Pancreas (tissue), 10 donors: ENCODE measurements around the gene RNF31. TPM values are rescaled to one million over a fixed set of nuclear protein-coding genes. Genes with fewer than 3 reads are reported as not detected.

ENCODE experiments used
- ATAC-seq, 4 donors: fragments of 200-7000 bp; cut with Tn5 transposase; one replicate each; pipeline versions ENCODE4 v1.8.0 to v1.9.1; 2020; ENCODE audit warnings: mild to moderate bottlenecking in 4 of 4, moderate library complexity in 4 of 4
- DNase-seq, 6 donors: peaks; one replicate each; pipeline ENCODE4 v3.0.0-alpha.2; 2020
- FAIRE-seq: peaks from 2 replicates; lab custom pipeline; 2012; peaks lifted over from hg19 to GRCh38; lab: Jason Lieb, UNC
- H3K27ac ChIP-seq, 4 donors: fragments of 200-600 bp; sonication (generic); 1 replicate in 3 of 4; 2 replicates in 1 of 4; pipeline versions ENCODE4 v1.5.0 to v1.8.0; 2020
- H3K27me3 ChIP-seq, 4 donors: fragments of 200-600 bp; one replicate each; pipeline ENCODE4 v1.8.0; 2021
- H3K36me3 ChIP-seq, 3 donors: fragments of 200-600 bp; sonication (generic) in 1 of 3; one replicate each; pipeline versions ENCODE4 v1.5.0 to v1.8.0; 2020 to 2021
- H3K4me1 ChIP-seq, 3 donors: fragments of 200-600 bp; one replicate each; pipeline ENCODE4 v1.8.0; 2021
- H3K4me3 ChIP-seq, 4 donors: fragments of 200-600 bp; sonication (generic) in 2 of 4; one replicate each; pipeline versions ENCODE4 v1.5.0 to v1.8.0; 2020 to 2021
- H3K9me3 ChIP-seq, 4 donors: fragments of 200-600 bp; one replicate each; pipeline ENCODE4 v1.8.0; 2021
- CTCF ChIP-seq, 4 donors: fragments of 200-600 bp; sonication (generic) in 3 of 4; IDR thresholded peaks; one replicate each; pipeline versions ENCODE4 v1.5.0 to v1.8.0; 2021; ENCODE audit warnings: antibody characterized with exemption in 4 of 4
- WGBS, 2 donors: extraction: QIAGEN DNeasy Blood & Tissue Kit; methylation state at CpG; one replicate each; pipeline ENCODE4 v1.1.7; 2013; 5-methylcytosine and 5-hydroxymethylcytosine counted together
- intact Hi-C, 3 donors: fragments of 100-400 bp; cut with DNase I; formaldehyde crosslinking; loops; one replicate each; pipeline versions ENCODE4 v1.11.1 to v1.14.2; 2022
- polyA plus RNA-seq, 2 donors: library from polyadenylated mRNA; stranded (reverse); fragments of 200-250 nt; gene quantifications; one replicate each; pipeline ENCODE4 v1.2.3, GENCODE V29; 2013
- total RNA-seq, 6 donors: library from RNA; stranded (reverse); fragmentation: NEBNext Ultra II Directional in 4 of 6; extraction: Animal tissue kit (Norgen Biotek cat#: 25700) in 4 of 6; gene quantifications; one replicate each; pipeline versions ENCODE4 v1.2.1 to v1.2.4, GENCODE V29; 2021 to 2023
- donor health status: healthy with polysubstance abuse.
- donor health status: DM: no; HTN: no; CAD: no; lungs with moderate emphysema.
- donor health status: DM: no; HTN: no; CAD: no.
- donor health status: control.
- donor health status: control.
- donor health status: Bipolar disorder and iron deficiency.
- donor health status: DM: yes; HTN: yes; CAD: no.
- donor health status: DM: no; HTN: no; CAD: no.
- donor health status: DM: no; HTN: no; CAD: no.
- donor health status: DM: yes; HTN: yes; CAD: no.

RNF31 gene
- total and polyA plus RNA-seq, 8 donors, result 25.8 to 169 (median 40.4) TPM

- DNase-seq, result peak; percentile 98 to 100 (median 100)
- H3K27ac ChIP-seq, result peak within 1 kb of the TSS; percentile 46 to 86 (median 82)
- peak within 1 kb of the TSS; percentile 63 to 70 (median 64) for H3K4me3 ChIP-seq
- no peak for FAIRE-seq
- peaks cover 0 to 20% (median 7%) of the 10 kb centered on the region in 3 donors for H3K36me3 ChIP-seq
- intact Hi-C loops, result no loop called here
- H3K4me1 ChIP-seq, result peaks cover 15 to 38% (median 25%) of the 10 kb centered on the region in 3 donors
- H3K27me3 ChIP-seq, result no peaks in the 10 kb centered on the region
- TF ChIP-seq CTCF (IDR thresholded peaks at IDR 0.05), result peak; percentile 29 to 59 (median 38)
- ATAC-seq, result peak; percentile 90 to 94 (median 91)
- 0% methylated on average over 64 to 65 of the region's 65 CpGs for WGBS, 2 donors
- H3K9me3 ChIP-seq, result no peaks in the 10 kb centered on the region
Observed at GRCh38 chr14:24141097-24141880, 6.0 kb upstream of the RNF31 start, which contains the start of gene EMC9. EMC9 (minus strand) TSS chr14:24141591; CDS start chr14:24141304, 287 bp downstream.

- no peaks in the 10 kb centered on the region for H3K9me3 ChIP-seq
- no peak for ATAC-seq
- WGBS, 2 donors, result 90 to 91% methylated on average over 2 of the region's 2 CpGs
Observed at GRCh38 chr14:24143511-24143910, 3.8 kb upstream of the RNF31 start.

GRCh38 chr14:24144451-24144850, 2.8 kb upstream of the RNF31 start:
- FAIRE-seq, result no peak
- intact Hi-C loops, result no loop called here

More at GRCh38 chr14:24143511-24143910, 3.8 kb upstream of the RNF31 start:
- no peak for TF ChIP-seq CTCF (IDR thresholded peaks at IDR 0.05)
- Histone ChIP-seq H3K4me3 (no peak overlapping the region), H3K27ac (no peak overlapping the region), H3K36me3 (peaks cover 0 to 8% (median under 1%) of the 10 kb centered on the region in 3 donors), H3K27me3 (no peaks in the 10 kb centered on the region), H3K4me1 (peaks cover 8 to 35% (median 31%) of the 10 kb centered on the region in 3 donors)
- DNase-seq, result no peak
- FAIRE-seq, result no peak
- intact Hi-C loops, result no loop called here

GRCh38 chr14:24145219-24145618, 2.1 kb upstream of the RNF31 start:
- no peak for ATAC-seq
- FAIRE-seq, result no peak
- Histone ChIP-seq H3K27ac (peak overlapping the region in 3 of 4 donors; percentile 81 to 89 (median 87)), H3K27me3 (no peaks in the 10 kb centered on the region), H3K4me3 (peak overlapping the region in 1 of 4 donors; percentile 83), H3K9me3 (no peaks in the 10 kb centered on the region), H3K4me1 (peaks cover 8 to 28% (median 16%) of the 10 kb centered on the region in 3 donors), H3K36me3 (peaks cover 0 to 12% (median 12%) of the 10 kb centered on the region in 3 donors)
- TF ChIP-seq CTCF (IDR thresholded peaks at IDR 0.05), result no peak
- intact Hi-C loops, result no loop called here
- WGBS, 2 donors, result 92 to 100% methylated on average over 2 of the region's 2 CpGs
- DNase-seq, result no peak

More at GRCh38 chr14:24144451-24144850, 2.8 kb upstream of the RNF31 start:
- peaks cover 8 to 36% (median 24%) of the 10 kb centered on the region in 3 donors for H3K4me1 ChIP-seq
- no peaks in the 10 kb centered on the region for H3K9me3 ChIP-seq
- no peak for DNase-seq
- WGBS, 2 donors, result 68 to 92% methylated on average over 1 of the region's 1 CpG
- no peak for ATAC-seq
- TF ChIP-seq CTCF (IDR thresholded peaks at IDR 0.05), result no peak
- H3K27me3 ChIP-seq, result no peaks in the 10 kb centered on the region
- H3K36me3 ChIP-seq, result peaks cover 0 to 6% (median 5%) of the 10 kb centered on the region in 3 donors
- H3K4me3 ChIP-seq, result no peak overlapping the region
- no peak overlapping the region for H3K27ac ChIP-seq
